Measurements from ENCODE around the gene EXOC1. TPM values are rescaled to one million over a fixed set of nuclear protein-coding genes. Genes with fewer than 3 reads are reported as not detected.

Gene EXOC1
- total RNA-seq, 1 donor from 2014 or later = 52.0 TPM

DNA sequence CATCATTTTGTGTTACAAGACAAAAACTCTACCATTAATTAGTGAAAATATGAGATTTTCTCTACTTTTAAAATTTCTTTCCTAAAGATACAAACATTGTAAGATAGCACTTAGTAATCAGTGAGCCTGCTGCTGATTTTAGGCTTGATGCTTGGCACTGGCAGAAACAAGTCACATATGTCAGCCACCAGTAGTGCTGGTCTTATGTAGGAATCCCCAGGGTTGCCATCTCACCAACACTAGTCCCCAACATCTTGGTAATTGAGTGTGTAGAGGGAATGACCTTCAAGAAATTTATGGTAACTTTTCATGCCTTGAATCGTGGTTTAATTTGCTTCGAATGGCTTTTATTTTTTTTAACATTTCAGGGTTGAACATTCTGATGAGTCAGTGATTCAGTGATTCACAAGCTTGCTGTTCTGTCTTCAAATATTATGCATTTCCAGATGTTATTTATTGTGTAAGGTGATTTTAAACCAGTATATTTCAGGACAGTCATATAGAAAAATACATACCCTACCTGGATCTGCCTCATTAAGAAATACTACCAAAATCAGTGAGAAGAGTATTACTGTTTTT lies 11.9 kb downstream of the EXOC1 start:
- Mint-ChIP-seq H3K4me3 (no peak overlapping the region), H3K27me3 (ENCODE audit: insufficient read depth, low read depth) (no peaks in the 10 kb centered on the region), H3K9me3 (no peaks in the 10 kb centered on the region), H3K27ac (no peak overlapping the region), H3K36me3 (peaks cover 3% of the 10 kb centered on the region), H3K4me1 (no peaks in the 10 kb centered on the region)
- H3K4me2 ChIP-seq = no peak overlapping the region
- H2AFZ ChIP-seq (replicated peaks) = no peak overlapping the region
- H4K20me1 ChIP-seq (ENCODE audit: low read depth) = no peaks in the 10 kb centered on the region
- TF ChIP-seq, protein P1, sequence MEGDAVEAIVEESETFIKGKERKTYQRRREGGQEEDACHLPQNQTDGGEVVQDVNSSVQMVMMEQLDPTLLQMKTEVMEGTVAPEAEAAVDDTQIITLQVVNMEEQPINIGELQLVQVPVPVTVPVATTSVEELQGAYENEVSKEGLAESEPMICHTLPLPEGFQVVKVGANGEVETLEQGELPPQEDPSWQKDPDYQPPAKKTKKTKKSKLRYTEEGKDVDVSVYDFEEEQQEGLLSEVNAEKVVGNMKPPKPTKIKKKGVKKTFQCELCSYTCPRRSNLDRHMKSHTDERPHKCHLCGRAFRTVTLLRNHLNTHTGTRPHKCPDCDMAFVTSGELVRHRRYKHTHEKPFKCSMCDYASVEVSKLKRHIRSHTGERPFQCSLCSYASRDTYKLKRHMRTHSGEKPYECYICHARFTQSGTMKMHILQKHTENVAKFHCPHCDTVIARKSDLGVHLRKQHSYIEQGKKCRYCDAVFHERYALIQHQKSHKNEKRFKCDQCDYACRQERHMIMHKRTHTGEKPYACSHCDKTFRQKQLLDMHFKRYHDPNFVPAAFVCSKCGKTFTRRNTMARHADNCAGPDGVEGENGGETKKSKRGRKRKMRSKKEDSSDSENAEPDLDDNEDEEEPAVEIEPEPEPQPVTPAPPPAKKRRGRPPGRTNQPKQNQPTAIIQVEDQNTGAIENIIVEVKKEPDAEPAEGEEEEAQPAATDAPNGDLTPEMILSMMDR (IDR thresholded peaks at IDR 0.05) = no peak
- TF ChIP-seq EZH2 (IDR thresholded peaks at IDR 0.05) = no peak
- TF ChIP-seq EZH2phosphoT487 (IDR thresholded peaks at IDR 0.05) = no peak
- no peaks in the 10 kb centered on the region for H3K9me3 ChIP-seq (ENCODE audit: low read depth)
- H3K36me3 ChIP-seq = peaks cover 9% of the 10 kb centered on the region
- H3K9ac ChIP-seq = no peak overlapping the region
- no peak for DNase-seq (ENCODE audit: low spot score)
- H3K27ac ChIP-seq = no peak overlapping the region
- no peaks in the 10 kb centered on the region for H3K79me2 ChIP-seq (ENCODE audit: low read depth)
- H3K27me3 ChIP-seq = no peaks in the 10 kb centered on the region
- no peaks in the 10 kb centered on the region for H3F3A ChIP-seq (ENCODE audit: low read depth)
- H3K4me3 ChIP-seq = no peak overlapping the region
- no peaks in the 10 kb centered on the region for H3K4me1 ChIP-seq

DNA sequence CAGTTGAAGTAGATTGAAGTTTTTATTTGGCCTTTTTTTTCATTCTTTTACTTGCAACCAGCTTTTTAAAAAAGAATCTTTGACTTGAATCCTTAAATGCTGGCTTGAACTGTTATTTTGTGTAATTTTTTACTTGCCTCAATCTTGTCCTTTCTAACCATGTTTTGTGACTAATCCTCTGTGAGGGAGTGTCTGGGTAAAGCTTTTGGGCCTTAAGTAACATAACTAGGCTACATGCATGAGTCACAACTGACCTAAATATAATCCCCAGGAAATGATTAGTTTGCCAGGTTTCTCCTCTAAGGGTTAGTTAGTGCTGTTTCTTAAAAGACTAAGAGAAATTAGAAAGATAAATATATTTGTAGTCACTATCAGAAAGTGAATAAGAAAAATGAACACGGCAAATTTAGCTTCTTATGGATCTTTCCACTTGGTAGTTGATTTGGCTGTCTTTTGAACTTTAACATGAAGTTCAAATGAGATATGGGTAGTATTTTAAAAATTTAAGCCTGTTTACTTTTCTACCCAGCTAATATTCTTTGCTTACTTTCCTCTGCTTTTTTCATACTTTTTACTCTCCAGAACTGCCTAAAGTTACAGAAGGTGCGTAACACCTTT lies 13.0 kb downstream of the EXOC1 start:
- H3K9me3 ChIP-seq (ENCODE audit: low read depth) = no peaks in the 10 kb centered on the region
- H3K36me3 ChIP-seq = peaks cover 9% of the 10 kb centered on the region
- no peak overlapping the region for H3K27ac Mint-ChIP-seq
- H3K4me2 ChIP-seq = no peak overlapping the region
- H3K9me3 Mint-ChIP-seq = no peaks in the 10 kb centered on the region
- H3K4me3 Mint-ChIP-seq = no peak overlapping the region
- H3K27ac ChIP-seq = no peak overlapping the region
- no peaks in the 10 kb centered on the region for H3K27me3 ChIP-seq
- H3F3A ChIP-seq (ENCODE audit: low read depth) = no peaks in the 10 kb centered on the region
- H2AFZ ChIP-seq (replicated peaks) = no peak overlapping the region
- TF ChIP-seq EZH2 (IDR thresholded peaks at IDR 0.05) (no peak), EZH2phosphoT487 (IDR thresholded peaks at IDR 0.05) (no peak)
- TF ChIP-seq, protein P1 (IDR thresholded peaks at IDR 0.05) = no peak
- no peak overlapping the region for H3K4me3 ChIP-seq
- no peaks in the 10 kb centered on the region for H4K20me1 ChIP-seq (ENCODE audit: low read depth)
- DNase-seq (ENCODE audit: low spot score) = no peak
- no peaks in the 10 kb centered on the region for H3K4me1 Mint-ChIP-seq
- H3K36me3 Mint-ChIP-seq = peaks cover 10% of the 10 kb centered on the region
- H3K79me2 ChIP-seq (ENCODE audit: low read depth) = no peaks in the 10 kb centered on the region
- H3K27me3 Mint-ChIP-seq (ENCODE audit: insufficient read depth, low read depth) = no peaks in the 10 kb centered on the region
- H3K4me1 ChIP-seq = no peaks in the 10 kb centered on the region
- no peak overlapping the region for H3K9ac ChIP-seq

DNA sequence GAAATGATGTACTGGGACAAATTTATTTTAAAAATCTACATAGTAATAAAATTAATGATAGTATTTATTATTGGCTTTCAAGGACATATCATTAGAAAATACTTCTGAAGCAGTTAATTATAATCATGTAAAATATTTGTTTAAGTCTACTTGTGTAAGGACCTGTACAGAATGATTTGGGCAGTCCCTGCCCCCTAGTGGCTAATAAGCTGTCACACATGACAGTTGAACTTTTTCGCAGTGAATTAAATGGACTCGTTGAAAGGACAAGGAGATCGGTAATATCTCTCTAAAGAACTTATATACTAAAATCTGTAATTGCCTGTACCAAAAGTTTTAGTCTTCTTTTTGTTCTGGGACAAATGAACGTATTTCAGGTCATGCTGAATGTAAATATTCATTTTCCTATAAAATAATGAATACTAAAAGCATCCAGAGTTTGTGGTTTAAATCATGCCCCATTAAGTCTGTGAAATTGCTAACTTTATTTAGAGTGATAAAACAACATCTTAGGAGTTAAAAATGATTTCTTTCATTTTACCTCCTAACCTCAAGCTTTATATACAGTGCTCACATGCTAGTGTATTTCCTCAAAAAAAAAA lies 13.6 kb downstream of the EXOC1 start:
- Histone ChIP-seq H4K20me1 (ENCODE audit: low read depth) (no peaks in the 10 kb centered on the region), H3K79me2 (ENCODE audit: low read depth) (no peaks in the 10 kb centered on the region), H3K27me3 (no peaks in the 10 kb centered on the region), H3K27ac (no peak overlapping the region), H3K4me1 (no peaks in the 10 kb centered on the region), H3K9me3 (ENCODE audit: low read depth) (no peaks in the 10 kb centered on the region), H3K4me3 (no peak overlapping the region), H3K9ac (no peak overlapping the region), H3K4me2 (no peak overlapping the region), H2AFZ (replicated peaks) (no peak overlapping the region), H3F3A (ENCODE audit: low read depth) (no peaks in the 10 kb centered on the region), H3K36me3 (peaks cover 9% of the 10 kb centered on the region)
- Mint-ChIP-seq H3K9me3 (no peaks in the 10 kb centered on the region), H3K36me3 (peaks cover 10% of the 10 kb centered on the region), H3K27ac (no peak overlapping the region), H3K4me1 (no peaks in the 10 kb centered on the region), H3K27me3 (ENCODE audit: insufficient read depth, low read depth) (no peaks in the 10 kb centered on the region), H3K4me3 (no peak overlapping the region)
- DNase-seq (ENCODE audit: low spot score) = peak; percentile 78
- TF ChIP-seq EZH2phosphoT487 (IDR thresholded peaks at IDR 0.05) = no peak
- TF ChIP-seq, protein P1 (IDR thresholded peaks at IDR 0.05) = peak; percentile 93

Data from neural progenitor cell (in vitro differentiated cells).